ENCODE results near the gene NDST1.
A peak's percentile ranks its signal among the peaks of the same experiment; 100 is the strongest.

- TF ChIP-seq CTCF (IDR thresholded peaks at IDR 0.05) (peak; percentile 51 to 73 (median 56)), POLR2AphosphoS5 (IDR thresholded peaks at IDR 0.05) (no peak), POLR2A (IDR thresholded peaks at IDR 0.05) (no peak)
Observed at GRCh38 chr5:150523472-150524350, 15.8 kb downstream of the NDST1 start.

Data from transverse colon (tissue), 4 donors.